Measurements from ENCODE around the gene PJVK. TPM values are rescaled to one million over a fixed set of nuclear protein-coding genes. Genes with fewer than 3 reads are reported as not detected.

The PJVK gene
- polyA plus RNA-seq, 1 donor (not counting 4 experiments of a cell fraction or from before 2014, with no cell fraction given) = 3.5 TPM

DNA sequence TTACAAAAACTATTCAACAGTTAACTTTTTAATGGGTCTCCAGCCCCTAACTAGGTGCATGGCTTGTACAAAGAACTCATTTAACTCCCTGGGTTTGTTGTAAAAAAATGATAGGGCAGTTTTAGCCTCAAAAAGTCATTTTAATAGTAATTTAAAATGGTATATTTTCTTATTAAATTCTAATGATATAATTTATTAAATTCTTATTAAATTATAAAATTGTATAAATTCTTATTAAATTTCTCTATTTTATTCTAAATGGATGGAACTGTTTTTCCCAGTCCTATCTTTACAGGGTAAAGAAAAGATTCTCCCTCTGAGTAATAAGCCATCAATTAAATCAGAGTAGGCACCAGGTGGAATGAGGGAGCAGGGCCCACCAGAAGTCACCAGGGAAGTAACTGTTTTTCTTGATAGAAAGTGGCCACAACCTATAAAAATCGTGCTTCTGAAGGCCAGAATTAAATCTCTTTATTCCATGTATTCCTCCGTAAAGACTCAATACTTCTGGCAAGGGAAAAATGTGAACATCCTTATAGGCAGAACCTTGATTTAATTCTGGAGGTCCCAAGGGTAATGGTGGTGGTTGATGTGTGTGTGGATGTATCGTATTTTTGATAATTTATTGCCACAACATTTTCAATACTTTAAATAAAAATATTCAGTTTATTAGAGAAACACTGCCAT is 26.4 kb downstream of the PJVK start:
- Histone ChIP-seq H3K36me3 (ENCODE audit: control insufficient read depth in 2 of 2, extremely low read depth in 1 of 2, insufficient read depth in 2 of 2, low read length in 2 of 2) (no peaks in the 10 kb centered on the region), H3K9me3 (ENCODE audit: control insufficient read depth, low read depth, low read length) (no peaks in the 10 kb centered on the region), H3K4me3 (ENCODE audit: control insufficient read depth in 2 of 3, extremely low read depth in 1 of 3, insufficient read depth in 2 of 3, low read depth in 1 of 3, low read length in 3 of 3) (peak overlapping the region; percentile 56 to 83 (median 74)), H3K79me2 (ENCODE audit: control insufficient read depth, insufficient read depth, low read length) (peaks cover 18% of the 10 kb centered on the region), H4K20me1 (ENCODE audit: control insufficient read depth, extremely low read depth, insufficient read depth, low read length) (no peaks in the 10 kb centered on the region), H3K9ac (ENCODE audit: control insufficient read depth, extremely low read depth, insufficient read depth, low read length) (peak overlapping the region; percentile 75), H3K27ac (ENCODE audit: control insufficient read depth, insufficient read depth, low read length) (no peak overlapping the region), H3K27me3 (ENCODE audit: control insufficient read depth, extremely low read depth, insufficient read depth, low read length) (no peaks in the 10 kb centered on the region), H2AFZ (ENCODE audit: control insufficient read depth, low read length) (peak overlapping the region; percentile 93), H3K9me1 (ENCODE audit: control insufficient read depth, extremely low read depth, insufficient read depth, low read length) (no peaks in the 10 kb centered on the region), H3K4me2 (ENCODE audit: control insufficient read depth, extremely low read depth, insufficient read depth, low read depth, low read length) (peak overlapping the region; percentile 81), H3K4me1 (ENCODE audit: control insufficient read depth, extremely low read depth, insufficient read depth, low read length) (peaks cover 29% of the 10 kb centered on the region)
- FAIRE-seq (no peak), DNase-seq (ENCODE audit: low read depth, low spot score) (no peak)
- TF ChIP-seq EZH2 (IDR thresholded peaks at IDR 0.05; ENCODE audit: low read length) = no peak
- TF ChIP-seq, protein P1, sequence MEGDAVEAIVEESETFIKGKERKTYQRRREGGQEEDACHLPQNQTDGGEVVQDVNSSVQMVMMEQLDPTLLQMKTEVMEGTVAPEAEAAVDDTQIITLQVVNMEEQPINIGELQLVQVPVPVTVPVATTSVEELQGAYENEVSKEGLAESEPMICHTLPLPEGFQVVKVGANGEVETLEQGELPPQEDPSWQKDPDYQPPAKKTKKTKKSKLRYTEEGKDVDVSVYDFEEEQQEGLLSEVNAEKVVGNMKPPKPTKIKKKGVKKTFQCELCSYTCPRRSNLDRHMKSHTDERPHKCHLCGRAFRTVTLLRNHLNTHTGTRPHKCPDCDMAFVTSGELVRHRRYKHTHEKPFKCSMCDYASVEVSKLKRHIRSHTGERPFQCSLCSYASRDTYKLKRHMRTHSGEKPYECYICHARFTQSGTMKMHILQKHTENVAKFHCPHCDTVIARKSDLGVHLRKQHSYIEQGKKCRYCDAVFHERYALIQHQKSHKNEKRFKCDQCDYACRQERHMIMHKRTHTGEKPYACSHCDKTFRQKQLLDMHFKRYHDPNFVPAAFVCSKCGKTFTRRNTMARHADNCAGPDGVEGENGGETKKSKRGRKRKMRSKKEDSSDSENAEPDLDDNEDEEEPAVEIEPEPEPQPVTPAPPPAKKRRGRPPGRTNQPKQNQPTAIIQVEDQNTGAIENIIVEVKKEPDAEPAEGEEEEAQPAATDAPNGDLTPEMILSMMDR (optimal IDR thresholded peaks at IDR 0.05 in 1 of 3, IDR thresholded peaks at IDR 0.05 in 1 of 3, conservative IDR thresholded peaks at IDR 0.05 in 1 of 3; ENCODE audit: extremely low read depth in 1 of 3, insufficient read depth in 2 of 3, low read length in 3 of 3) = no peak
- dilution Hi-C loops (cut with MboI; ENCODE audit: extremely low pct_ligation_motif_present, low sequenced_read_pairs) = no loop called here

DNA sequence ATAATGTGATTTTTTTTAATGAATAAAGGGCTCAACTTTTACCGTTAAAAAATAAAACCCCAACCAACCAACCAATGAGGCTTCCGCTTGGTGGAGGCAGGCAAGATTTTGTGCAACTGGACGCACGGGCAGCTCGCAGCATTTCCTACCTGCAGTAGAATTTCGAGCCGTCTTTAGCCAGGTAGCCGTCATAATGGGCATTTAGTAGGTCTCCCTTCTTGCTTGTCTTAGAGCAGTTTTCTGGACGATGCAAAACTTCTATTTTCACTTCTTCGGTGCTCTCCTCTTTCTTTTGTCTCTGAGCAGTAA is 26.9 kb downstream of the PJVK start:
- TF ChIP-seq, protein P1 (optimal IDR thresholded peaks at IDR 0.05 in 1 of 3, IDR thresholded peaks at IDR 0.05 in 1 of 3, conservative IDR thresholded peaks at IDR 0.05 in 1 of 3; ENCODE audit: extremely low read depth in 1 of 3, insufficient read depth in 2 of 3, low read length in 3 of 3) = no peak
- no peak for TF ChIP-seq EZH2 (IDR thresholded peaks at IDR 0.05; ENCODE audit: low read length)
- no peaks in the 10 kb centered on the region for H3K36me3 ChIP-seq (ENCODE audit: control insufficient read depth in 2 of 2, extremely low read depth in 1 of 2, insufficient read depth in 2 of 2, low read length in 2 of 2)
- H3K9me1 ChIP-seq (ENCODE audit: control insufficient read depth, extremely low read depth, insufficient read depth, low read length) = no peaks in the 10 kb centered on the region
- H3K4me1 ChIP-seq (ENCODE audit: control insufficient read depth, extremely low read depth, insufficient read depth, low read length) = peaks cover 29% of the 10 kb centered on the region
- dilution Hi-C loops (cut with MboI; ENCODE audit: extremely low pct_ligation_motif_present, low sequenced_read_pairs) = no loop called here
- peak overlapping the region; percentile 77 for H3K27ac ChIP-seq (ENCODE audit: control insufficient read depth, insufficient read depth, low read length)
- no peak for FAIRE-seq
- H3K4me2 ChIP-seq (ENCODE audit: control insufficient read depth, extremely low read depth, insufficient read depth, low read depth, low read length) = peak overlapping the region; percentile 81
- H3K9me3 ChIP-seq (ENCODE audit: control insufficient read depth, low read depth, low read length) = no peaks in the 10 kb centered on the region
- no peaks in the 10 kb centered on the region for H4K20me1 ChIP-seq (ENCODE audit: control insufficient read depth, extremely low read depth, insufficient read depth, low read length)
- peaks cover 23% of the 10 kb centered on the region for H3K79me2 ChIP-seq (ENCODE audit: control insufficient read depth, insufficient read depth, low read length)
- H3K4me3 ChIP-seq (ENCODE audit: control insufficient read depth in 2 of 3, extremely low read depth in 1 of 3, insufficient read depth in 2 of 3, low read depth in 1 of 3, low read length in 3 of 3) = peak overlapping the region; percentile 56 to 83 (median 74)
- H2AFZ ChIP-seq (ENCODE audit: control insufficient read depth, low read length) = peak overlapping the region; percentile 93
- no peaks in the 10 kb centered on the region for H3K27me3 ChIP-seq (ENCODE audit: control insufficient read depth, extremely low read depth, insufficient read depth, low read length)
- no peak for DNase-seq (ENCODE audit: low read depth, low spot score)
- peak overlapping the region; percentile 75 for H3K9ac ChIP-seq (ENCODE audit: control insufficient read depth, extremely low read depth, insufficient read depth, low read length)

Data from keratinocyte (primary cell).